WTC11 (cell line): ENCODE results near the gene TNPO3. TPM values are rescaled to one million over a fixed set of nuclear protein-coding genes. Genes with fewer than 3 reads are reported as not detected.

Experiments
- ATAC-seq: fragments of 200-7000 bp; cut with Tn5 transposase; 2 replicates; pipeline ENCODE4 v1.10.0; 2021; ENCODE audit warnings: mild to moderate bottlenecking, moderate library complexity
- CTCF ChIA-PET: fragments of 300-600 bp; sonication (Branson Sonifier 250); formaldehyde crosslinking; loops from one replicate; lab custom pipeline; 2021; ENCODE audit warnings: antibody characterized with exemption; lab: Charles Lee
- POLR2A ChIA-PET: fragments of 350-600 bp; sonication (Branson Sonifier 250); formaldehyde crosslinking; loops from one replicate; lab custom pipeline; 2021; ENCODE audit warnings: antibody characterized with exemption; lab: Charles Lee
- DNase-seq: peaks from one replicate; pipeline ENCODE4 v3.0.0; 2021; ENCODE audit warnings: low spot score
- H3K27ac Mint-ChIP-seq: 2 replicates; pipeline ENCODE4 v1.8.0; 2021; ENCODE audit warnings: mixed read lengths
- H3K27me3 Mint-ChIP-seq: 2 replicates; pipeline ENCODE4 v1.8.0; 2021; ENCODE audit warnings: low read depth, mild to moderate bottlenecking, moderate library complexity, mixed read lengths
- H3K36me3 Mint-ChIP-seq: 2 replicates; pipeline ENCODE4 v1.8.0; 2021; ENCODE audit warnings: mixed read lengths
- H3K4me1 Mint-ChIP-seq: 2 replicates; pipeline ENCODE4 v1.8.0; 2022; ENCODE audit warnings: mixed read lengths
- H3K4me3 Mint-ChIP-seq: 2 replicates; pipeline ENCODE4 v1.8.0; 2021; ENCODE audit warnings: mild to moderate bottlenecking, moderate library complexity, mixed read lengths
- H3K9me3 Mint-ChIP-seq: 2 replicates; pipeline ENCODE4 v1.8.0; 2021; ENCODE audit warnings: mixed read lengths
- ATF1 ChIP-seq: sonication (generic); formaldehyde crosslinking; IDR thresholded peaks from 2 replicates; pipeline ENCODE4 v1.8.1; 2023; ENCODE audit warnings: mild to moderate bottlenecking, moderate library complexity, missing genetic modification reagents
- JUN ChIP-seq: sonication (generic); formaldehyde crosslinking; IDR thresholded peaks from 2 replicates; pipeline ENCODE4 v1.8.0; 2023; ENCODE audit warnings: mild to moderate bottlenecking, missing genetic modification reagents
- NFE2L1 ChIP-seq: sonication (generic); formaldehyde crosslinking; IDR thresholded peaks from 2 replicates; pipeline ENCODE4 v1.8.1; 2023; ENCODE audit warnings: missing genetic modification reagents
- NR1H2 ChIP-seq: sonication (generic); formaldehyde crosslinking; IDR thresholded peaks from 2 replicates; pipeline ENCODE4 v1.9.0; 2021; ENCODE audit warnings: mild to moderate bottlenecking, moderate library complexity, missing genetic modification reagents
- TCF7 ChIP-seq: sonication (generic); formaldehyde crosslinking; IDR thresholded peaks from 2 replicates; pipeline ENCODE4 v1.8.0; 2022; ENCODE audit warnings: mild to moderate bottlenecking, low read depth, missing genetic modification reagents, moderate library complexity
- TP53 ChIP-seq: sonication (generic); formaldehyde crosslinking; IDR thresholded peaks from 2 replicates; pipeline ENCODE4 v1.8.1; 2023; ENCODE audit warnings: mild to moderate bottlenecking, missing genetic modification reagents
- USF1 ChIP-seq: sonication (generic); formaldehyde crosslinking; IDR thresholded peaks from 2 replicates; pipeline ENCODE4 v1.8.0; 2022; ENCODE audit warnings: mild to moderate bottlenecking, missing genetic modification reagents
- ZNF396 ChIP-seq: fragments of 250-450 bp; sonication (Bioruptor Pico); IDR thresholded peaks from 2 replicates; pipeline ENCODE4 v1.8.0; 2021; ENCODE audit warnings: mild to moderate bottlenecking, moderate library complexity, borderline replicate concordance
- total RNA-seq: library from RNA; stranded (reverse); gene quantifications from 3 replicates; pipeline ENCODE4 v1.2.3, GENCODE V29; 2021
- TF ChIP-seq, protein P1 (sequence below): sonication (generic); formaldehyde crosslinking; IDR thresholded peaks from 2 replicates; pipeline ENCODE4 v1.8.1; 2023; ENCODE audit warnings: mild to moderate bottlenecking, moderate library complexity, missing genetic modification reagents
- TF ChIP-seq, protein P2 (sequence below): sonication (generic); formaldehyde crosslinking; IDR thresholded peaks from 2 replicates; pipeline ENCODE4 v1.8.1; 2023; ENCODE audit warnings: mild to moderate bottlenecking, missing genetic modification reagents
- TF ChIP-seq, protein P3 (sequence below): fragments of 250-450 bp; sonication (Bioruptor Pico); IDR thresholded peaks from 2 replicates; pipeline ENCODE4 v2.1.2; 2022; ENCODE audit warnings: mild to moderate bottlenecking, moderate library complexity
- TF ChIP-seq, protein P4 (sequence below): sonication (generic); formaldehyde crosslinking; IDR thresholded peaks from 2 replicates; pipeline ENCODE4 v1.8.1; 2022; ENCODE audit warnings: low read depth, mild to moderate bottlenecking, moderate library complexity, missing genetic modification reagents, borderline replicate concordance
- TF ChIP-seq, protein P5 (sequence below): sonication (generic); formaldehyde crosslinking; IDR thresholded peaks from 2 replicates; pipeline ENCODE4 v1.8.0; 2023; ENCODE audit warnings: mild to moderate bottlenecking, missing genetic modification reagents

The TNPO3 gene
- total RNA-seq, 1 experiment from 2014 or later: 91.7 TPM

GRCh38 chr7:129100827-129101166, 45.9 kb upstream of the TNPO3 start:
- TF ChIP-seq USF1 (CRISPR knock-in tag) (no peak), NFE2L1 (CRISPR knock-in tag) (no peak), NR1H2 (CRISPR knock-in tag) (no peak), JUN (CRISPR knock-in tag) (no peak), TCF7 (CRISPR knock-in tag) (no peak), ZNF396 (no peak)
- TF ChIP-seq, protein P1, sequence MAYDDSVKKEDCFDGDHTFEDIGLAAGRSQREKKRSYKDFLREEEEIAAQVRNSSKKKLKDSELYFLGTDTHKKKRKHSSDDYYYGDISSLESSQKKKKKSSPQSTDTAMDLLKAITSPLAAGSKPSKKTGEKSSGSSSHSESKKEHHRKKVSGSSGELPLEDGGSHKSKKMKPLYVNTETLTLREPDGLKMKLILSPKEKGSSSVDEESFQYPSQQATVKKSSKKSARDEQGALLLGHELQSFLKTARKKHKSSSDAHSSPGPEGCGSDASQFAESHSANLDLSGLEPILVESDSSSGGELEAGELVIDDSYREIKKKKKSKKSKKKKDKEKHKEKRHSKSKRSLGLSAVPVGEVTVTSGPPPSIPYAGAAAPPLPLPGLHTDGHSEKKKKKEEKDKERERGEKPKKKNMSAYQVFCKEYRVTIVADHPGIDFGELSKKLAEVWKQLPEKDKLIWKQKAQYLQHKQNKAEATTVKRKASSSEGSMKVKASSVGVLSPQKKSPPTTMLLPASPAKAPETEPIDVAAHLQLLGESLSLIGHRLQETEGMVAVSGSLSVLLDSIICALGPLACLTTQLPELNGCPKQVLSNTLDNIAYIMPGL: no peak
- TF ChIP-seq, protein P2, sequence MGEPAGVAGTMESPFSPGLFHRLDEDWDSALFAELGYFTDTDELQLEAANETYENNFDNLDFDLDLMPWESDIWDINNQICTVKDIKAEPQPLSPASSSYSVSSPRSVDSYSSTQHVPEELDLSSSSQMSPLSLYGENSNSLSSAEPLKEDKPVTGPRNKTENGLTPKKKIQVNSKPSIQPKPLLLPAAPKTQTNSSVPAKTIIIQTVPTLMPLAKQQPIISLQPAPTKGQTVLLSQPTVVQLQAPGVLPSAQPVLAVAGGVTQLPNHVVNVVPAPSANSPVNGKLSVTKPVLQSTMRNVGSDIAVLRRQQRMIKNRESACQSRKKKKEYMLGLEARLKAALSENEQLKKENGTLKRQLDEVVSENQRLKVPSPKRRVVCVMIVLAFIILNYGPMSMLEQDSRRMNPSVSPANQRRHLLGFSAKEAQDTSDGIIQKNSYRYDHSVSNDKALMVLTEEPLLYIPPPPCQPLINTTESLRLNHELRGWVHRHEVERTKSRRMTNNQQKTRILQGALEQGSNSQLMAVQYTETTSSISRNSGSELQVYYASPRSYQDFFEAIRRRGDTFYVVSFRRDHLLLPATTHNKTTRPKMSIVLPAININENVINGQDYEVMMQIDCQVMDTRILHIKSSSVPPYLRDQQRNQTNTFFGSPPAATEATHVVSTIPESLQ (CRISPR knock-in tag): no peak
- TF ChIP-seq, protein P3, sequence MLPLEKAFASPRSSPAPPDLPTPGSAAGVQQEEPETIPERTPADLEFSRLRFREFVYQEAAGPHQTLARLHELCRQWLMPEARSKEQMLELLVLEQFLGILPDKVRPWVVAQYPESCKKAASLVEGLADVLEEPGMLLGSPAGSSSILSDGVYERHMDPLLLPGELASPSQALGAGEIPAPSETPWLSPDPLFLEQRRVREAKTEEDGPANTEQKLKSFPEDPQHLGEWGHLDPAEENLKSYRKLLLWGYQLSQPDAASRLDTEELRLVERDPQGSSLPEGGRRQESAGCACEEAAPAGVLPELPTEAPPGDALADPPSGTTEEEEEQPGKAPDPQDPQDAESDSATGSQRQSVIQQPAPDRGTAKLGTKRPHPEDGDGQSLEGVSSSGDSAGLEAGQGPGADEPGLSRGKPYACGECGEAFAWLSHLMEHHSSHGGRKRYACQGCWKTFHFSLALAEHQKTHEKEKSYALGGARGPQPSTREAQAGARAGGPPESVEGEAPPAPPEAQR (CRISPR knock-in tag): no peak
- TF ChIP-seq, protein P4, sequence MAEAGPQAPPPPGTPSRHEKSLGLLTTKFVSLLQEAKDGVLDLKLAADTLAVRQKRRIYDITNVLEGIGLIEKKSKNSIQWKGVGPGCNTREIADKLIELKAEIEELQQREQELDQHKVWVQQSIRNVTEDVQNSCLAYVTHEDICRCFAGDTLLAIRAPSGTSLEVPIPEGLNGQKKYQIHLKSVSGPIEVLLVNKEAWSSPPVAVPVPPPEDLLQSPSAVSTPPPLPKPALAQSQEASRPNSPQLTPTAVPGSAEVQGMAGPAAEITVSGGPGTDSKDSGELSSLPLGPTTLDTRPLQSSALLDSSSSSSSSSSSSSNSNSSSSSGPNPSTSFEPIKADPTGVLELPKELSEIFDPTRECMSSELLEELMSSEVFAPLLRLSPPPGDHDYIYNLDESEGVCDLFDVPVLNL (CRISPR knock-in tag): no peak
- TF ChIP-seq, protein P5, sequence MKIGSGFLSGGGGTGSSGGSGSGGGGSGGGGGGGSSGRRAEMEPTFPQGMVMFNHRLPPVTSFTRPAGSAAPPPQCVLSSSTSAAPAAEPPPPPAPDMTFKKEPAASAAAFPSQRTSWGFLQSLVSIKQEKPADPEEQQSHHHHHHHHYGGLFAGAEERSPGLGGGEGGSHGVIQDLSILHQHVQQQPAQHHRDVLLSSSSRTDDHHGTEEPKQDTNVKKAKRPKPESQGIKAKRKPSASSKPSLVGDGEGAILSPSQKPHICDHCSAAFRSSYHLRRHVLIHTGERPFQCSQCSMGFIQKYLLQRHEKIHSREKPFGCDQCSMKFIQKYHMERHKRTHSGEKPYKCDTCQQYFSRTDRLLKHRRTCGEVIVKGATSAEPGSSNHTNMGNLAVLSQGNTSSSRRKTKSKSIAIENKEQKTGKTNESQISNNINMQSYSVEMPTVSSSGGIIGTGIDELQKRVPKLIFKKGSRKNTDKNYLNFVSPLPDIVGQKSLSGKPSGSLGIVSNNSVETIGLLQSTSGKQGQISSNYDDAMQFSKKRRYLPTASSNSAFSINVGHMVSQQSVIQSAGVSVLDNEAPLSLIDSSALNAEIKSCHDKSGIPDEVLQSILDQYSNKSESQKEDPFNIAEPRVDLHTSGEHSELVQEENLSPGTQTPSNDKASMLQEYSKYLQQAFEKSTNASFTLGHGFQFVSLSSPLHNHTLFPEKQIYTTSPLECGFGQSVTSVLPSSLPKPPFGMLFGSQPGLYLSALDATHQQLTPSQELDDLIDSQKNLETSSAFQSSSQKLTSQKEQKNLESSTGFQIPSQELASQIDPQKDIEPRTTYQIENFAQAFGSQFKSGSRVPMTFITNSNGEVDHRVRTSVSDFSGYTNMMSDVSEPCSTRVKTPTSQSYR: no peak
- POLR2A ChIA-PET: no interaction called here
- Mint-ChIP-seq H3K9me3 (no peaks in the 10 kb centered on the region), H3K4me3 (no peak overlapping the region), H3K27me3 (no peaks in the 10 kb centered on the region), H3K27ac (no peak overlapping the region), H3K36me3 (no peaks in the 10 kb centered on the region), H3K4me1 (peaks cover 7% of the 10 kb centered on the region)
- CTCF ChIA-PET: interaction anchor here (3.0 to 3.1 kb wide), 2 partner anchors 9 to 63 kb away, joined by 9 to 33 read pairs; no protein-coding TSS in a partner anchor
- DNase-seq (no peak), ATAC-seq (no peak)

DNA sequence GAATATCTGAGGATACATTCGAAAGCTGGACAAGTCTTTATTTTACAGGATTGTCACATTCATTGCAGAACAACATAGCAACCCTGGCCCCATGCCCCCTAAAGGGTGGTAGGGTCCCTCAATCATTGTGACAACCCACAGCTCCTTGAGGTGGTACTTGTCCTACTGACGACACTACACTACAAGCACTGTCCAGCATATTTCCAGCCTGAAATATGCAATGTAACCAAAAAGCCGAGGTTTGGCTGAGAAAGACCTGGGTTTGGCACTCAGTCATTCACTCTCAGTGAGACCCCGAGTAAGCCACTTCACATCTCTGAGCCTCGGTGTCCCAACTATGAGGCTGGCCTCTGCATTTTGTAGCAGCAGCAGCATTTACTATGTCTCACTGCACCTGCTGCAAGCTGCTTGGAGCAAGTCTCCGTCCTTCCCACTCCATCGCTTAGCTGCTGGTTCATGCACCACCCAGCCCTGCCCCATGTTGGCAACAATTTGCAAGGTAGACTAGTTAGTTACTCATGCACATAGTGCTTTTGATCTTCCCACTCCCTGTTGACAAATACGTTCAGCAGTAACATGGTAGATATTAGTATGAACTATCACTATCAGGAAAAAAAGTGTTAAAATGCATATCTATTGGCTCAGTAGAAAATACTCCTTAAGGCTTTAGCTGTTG, 43.6 kb upstream of the TNPO3 start:
- ATAC-seq (no peak), DNase-seq (no peak)
- POLR2A ChIA-PET: no interaction called here
- Mint-ChIP-seq H3K27ac (no peak overlapping the region), H3K4me3 (no peak overlapping the region)
- TF ChIP-seq TP53: no peak
- TF ChIP-seq ATF1: no peak
- TF ChIP-seq, all 79 proteins: peak for 0
- Mint-ChIP-seq H3K36me3 (no peaks in the 10 kb centered on the region), H3K9me3 (no peaks in the 10 kb centered on the region), H3K27me3 (no peaks in the 10 kb centered on the region), H3K4me1 (peaks cover 7% of the 10 kb centered on the region)
- CTCF ChIA-PET: interaction anchor here (0.6 to 1.7 kb wide), 2 partner anchors 65 to 638 kb away, joined by 3 to 6 read pairs; no protein-coding TSS in a partner anchor
